K562 (cell line): ENCODE data around the gene PIGT. TPM values are rescaled to one million over a fixed set of nuclear protein-coding genes. Genes with fewer than 3 reads are reported as not detected.

ENCODE experiments used
- CEBPB ChIP-seq: fragments of 450-650 bp; IDR thresholded peaks from 2 replicates; pipeline ENCODE4 v1.6.1; 2016; ENCODE audit warnings: missing genetic modification characterization, missing compliant biosample characterization
- CSDE1 ChIP-seq, 2 experiments: fragments of 450-650 bp; IDR thresholded peaks; 2 replicates each; pipeline ENCODE4 v1.6.1; 2016; ENCODE audit warnings: mild to moderate bottlenecking in 1 of 2
- KAT8 ChIP-seq: fragments of 450-650 bp; IDR thresholded peaks from 2 replicates; pipeline ENCODE4 v1.6.1; 2016; ENCODE audit warnings: low read depth, mild to moderate bottlenecking
- L3MBTL2 ChIP-seq: fragments of 450-650 bp; IDR thresholded peaks from 2 replicates; pipeline ENCODE4 v1.6.1; 2016; ENCODE audit warnings: mild to moderate bottlenecking, moderate library complexity
- LEF1 ChIP-seq: fragments of 450-650 bp; IDR thresholded peaks from 2 replicates; pipeline ENCODE4 v1.6.1; 2016; ENCODE audit warnings: mild to moderate bottlenecking
- NR2F6 ChIP-seq: fragments of 450-650 bp; formaldehyde crosslinking; IDR thresholded peaks from 2 replicates; pipeline ENCODE4 v1.4.0; 2020; ENCODE audit warnings: mild to moderate bottlenecking
- POLR3G ChIP-seq: IDR thresholded peaks from 2 replicates; pipeline ENCODE4 v1.6.1; 2011; ENCODE audit not compliant: insufficient read length, insufficient replicate concordance; ENCODE audit errors: extremely low read depth
- SRF ChIP-seq, 2 experiments: fragments of 250-450, 450-650 bp in 1 of 2; sonication (Bioruptor Pico) in 1 of 2; sonication (generic) in 1 of 2; formaldehyde crosslinking; IDR thresholded peaks; 2 replicates each; pipeline versions ENCODE4 v1.5.0 to v1.5.1; 2020 to 2022; ENCODE audit warnings: mild to moderate bottlenecking in 1 of 2, missing genetic modification reagents in 1 of 2
- TAF1 ChIP-seq: IDR thresholded peaks from 2 replicates; pipeline ENCODE4 v1.6.1; 2011; ENCODE audit warnings: mild to moderate bottlenecking, low read length, moderate library complexity; ENCODE audit not compliant: insufficient read depth, control insufficient read depth, severe bottlenecking; ENCODE audit errors: extremely low read depth
- THRAP3 ChIP-seq: fragments of 450-650 bp; IDR thresholded peaks from 2 replicates; pipeline ENCODE4 v1.6.1; 2016; ENCODE audit warnings: mild to moderate bottlenecking, inconsistent platforms, borderline replicate concordance
- polyA plus RNA-seq, 8 experiments: library from polyadenylated mRNA; depleted of rRNA in 4 of 8; stranded (reverse) in 5 of 8; unstranded in 3 of 8; fragments of >200 nt; fragmentation: Nextera tagmentation in 2 of 8; fragmentation: Illumina TruSeq in 1 of 8; extraction: Ambion mirVana in 2 of 8; extraction: Trizol in 1 of 8; gene quantifications; 2 replicates each; pipeline versions ENCODE4 v1.2.1 to v1.2.3, GENCODE V29; 2011 to 2014; ENCODE audit warnings: inconsistent platforms in 1 of 8, missing spikeins in 1 of 8
- total RNA-seq, 7 experiments: library from RNA; depleted of rRNA in 6 of 7; stranded (reverse); fragments of >200 nt in 6 of 7; fragmentation: Illumina TruSeq in 2 of 7; extraction: Trizol in 2 of 7; gene quantifications; 2 replicates each; pipeline versions ENCODE4 v1.2.1 to v1.2.3, GENCODE V29; 2011 to 2021; ENCODE audit warnings: low replicate concordance in 1 of 7
- TF ChIP-seq, protein P1 (sequence below): fragments of 200-600 bp; sonication (generic); IDR thresholded peaks from one replicate; pipeline ENCODE4 v1.6.1; 2012; ENCODE audit warnings: mild to moderate bottlenecking, low read depth, low read length, inconsistent platforms
- TF ChIP-seq, protein P2 (sequence below): conservative IDR thresholded peaks from 2 replicates; pipeline ENCODE4 v1.6.1; 2011; ENCODE audit warnings: low read depth, mild to moderate bottlenecking, low read length; ENCODE audit not compliant: control insufficient read depth
- TF ChIP-seq, protein P3 (sequence below): fragments of 250-450 bp; sonication (Bioruptor Pico); IDR thresholded peaks from 2 replicates; pipeline ENCODE4 v1.8.0; 2022; ENCODE audit warnings: moderate library complexity, mild to moderate bottlenecking, inconsistent platforms

PIGT gene
- total and polyA plus RNA-seq, 9 of the 15 experiments (the other 6 are each of a cell fraction or from before 2014, with no cell fraction given), result 14.6 to 108 (median 46.9) TPM

DNA sequence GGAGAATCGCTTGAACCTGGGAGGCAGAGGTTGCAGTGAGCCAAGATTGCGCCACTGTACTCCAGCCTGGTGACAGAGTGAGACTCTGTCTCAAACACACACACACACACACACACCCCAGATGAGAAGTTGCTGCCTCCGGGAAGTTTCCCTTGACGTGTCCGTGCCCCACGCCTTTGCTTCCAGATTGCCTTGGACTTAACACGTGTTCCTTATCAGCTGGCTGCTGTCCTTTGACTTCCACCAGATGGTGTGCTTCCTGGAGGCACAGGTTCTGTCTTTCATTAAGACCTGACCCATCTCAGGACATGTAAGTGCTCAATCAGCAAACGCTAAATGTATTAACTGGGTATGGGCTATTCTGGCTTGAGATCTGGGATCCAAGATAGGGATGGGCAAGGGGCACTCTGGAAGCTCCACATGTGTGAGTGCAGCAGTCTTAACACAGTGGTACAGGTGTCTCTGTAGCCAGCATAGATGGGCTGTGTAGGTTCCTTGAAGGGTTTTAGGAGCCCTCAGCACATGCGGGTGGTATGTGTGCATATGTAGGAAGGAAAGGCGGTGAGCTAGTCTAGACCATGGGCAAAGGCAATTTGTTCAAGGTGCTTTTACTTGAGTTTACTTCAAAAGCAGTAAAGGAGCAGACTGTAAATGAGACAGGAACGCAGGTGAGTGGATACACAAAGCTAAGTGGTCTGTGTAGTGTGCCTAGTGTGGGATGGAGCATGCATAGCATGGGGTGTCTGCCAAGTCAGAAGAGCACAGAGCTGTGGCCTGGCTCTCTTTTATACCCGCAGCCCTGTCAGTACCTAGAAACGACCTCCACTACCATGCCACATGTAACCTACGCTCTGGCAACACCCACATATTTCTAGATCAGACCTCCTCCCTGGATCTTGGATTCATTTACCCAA lies 11.6 kb downstream of the PIGT start (continued):
- TF ChIP-seq, protein P1, sequence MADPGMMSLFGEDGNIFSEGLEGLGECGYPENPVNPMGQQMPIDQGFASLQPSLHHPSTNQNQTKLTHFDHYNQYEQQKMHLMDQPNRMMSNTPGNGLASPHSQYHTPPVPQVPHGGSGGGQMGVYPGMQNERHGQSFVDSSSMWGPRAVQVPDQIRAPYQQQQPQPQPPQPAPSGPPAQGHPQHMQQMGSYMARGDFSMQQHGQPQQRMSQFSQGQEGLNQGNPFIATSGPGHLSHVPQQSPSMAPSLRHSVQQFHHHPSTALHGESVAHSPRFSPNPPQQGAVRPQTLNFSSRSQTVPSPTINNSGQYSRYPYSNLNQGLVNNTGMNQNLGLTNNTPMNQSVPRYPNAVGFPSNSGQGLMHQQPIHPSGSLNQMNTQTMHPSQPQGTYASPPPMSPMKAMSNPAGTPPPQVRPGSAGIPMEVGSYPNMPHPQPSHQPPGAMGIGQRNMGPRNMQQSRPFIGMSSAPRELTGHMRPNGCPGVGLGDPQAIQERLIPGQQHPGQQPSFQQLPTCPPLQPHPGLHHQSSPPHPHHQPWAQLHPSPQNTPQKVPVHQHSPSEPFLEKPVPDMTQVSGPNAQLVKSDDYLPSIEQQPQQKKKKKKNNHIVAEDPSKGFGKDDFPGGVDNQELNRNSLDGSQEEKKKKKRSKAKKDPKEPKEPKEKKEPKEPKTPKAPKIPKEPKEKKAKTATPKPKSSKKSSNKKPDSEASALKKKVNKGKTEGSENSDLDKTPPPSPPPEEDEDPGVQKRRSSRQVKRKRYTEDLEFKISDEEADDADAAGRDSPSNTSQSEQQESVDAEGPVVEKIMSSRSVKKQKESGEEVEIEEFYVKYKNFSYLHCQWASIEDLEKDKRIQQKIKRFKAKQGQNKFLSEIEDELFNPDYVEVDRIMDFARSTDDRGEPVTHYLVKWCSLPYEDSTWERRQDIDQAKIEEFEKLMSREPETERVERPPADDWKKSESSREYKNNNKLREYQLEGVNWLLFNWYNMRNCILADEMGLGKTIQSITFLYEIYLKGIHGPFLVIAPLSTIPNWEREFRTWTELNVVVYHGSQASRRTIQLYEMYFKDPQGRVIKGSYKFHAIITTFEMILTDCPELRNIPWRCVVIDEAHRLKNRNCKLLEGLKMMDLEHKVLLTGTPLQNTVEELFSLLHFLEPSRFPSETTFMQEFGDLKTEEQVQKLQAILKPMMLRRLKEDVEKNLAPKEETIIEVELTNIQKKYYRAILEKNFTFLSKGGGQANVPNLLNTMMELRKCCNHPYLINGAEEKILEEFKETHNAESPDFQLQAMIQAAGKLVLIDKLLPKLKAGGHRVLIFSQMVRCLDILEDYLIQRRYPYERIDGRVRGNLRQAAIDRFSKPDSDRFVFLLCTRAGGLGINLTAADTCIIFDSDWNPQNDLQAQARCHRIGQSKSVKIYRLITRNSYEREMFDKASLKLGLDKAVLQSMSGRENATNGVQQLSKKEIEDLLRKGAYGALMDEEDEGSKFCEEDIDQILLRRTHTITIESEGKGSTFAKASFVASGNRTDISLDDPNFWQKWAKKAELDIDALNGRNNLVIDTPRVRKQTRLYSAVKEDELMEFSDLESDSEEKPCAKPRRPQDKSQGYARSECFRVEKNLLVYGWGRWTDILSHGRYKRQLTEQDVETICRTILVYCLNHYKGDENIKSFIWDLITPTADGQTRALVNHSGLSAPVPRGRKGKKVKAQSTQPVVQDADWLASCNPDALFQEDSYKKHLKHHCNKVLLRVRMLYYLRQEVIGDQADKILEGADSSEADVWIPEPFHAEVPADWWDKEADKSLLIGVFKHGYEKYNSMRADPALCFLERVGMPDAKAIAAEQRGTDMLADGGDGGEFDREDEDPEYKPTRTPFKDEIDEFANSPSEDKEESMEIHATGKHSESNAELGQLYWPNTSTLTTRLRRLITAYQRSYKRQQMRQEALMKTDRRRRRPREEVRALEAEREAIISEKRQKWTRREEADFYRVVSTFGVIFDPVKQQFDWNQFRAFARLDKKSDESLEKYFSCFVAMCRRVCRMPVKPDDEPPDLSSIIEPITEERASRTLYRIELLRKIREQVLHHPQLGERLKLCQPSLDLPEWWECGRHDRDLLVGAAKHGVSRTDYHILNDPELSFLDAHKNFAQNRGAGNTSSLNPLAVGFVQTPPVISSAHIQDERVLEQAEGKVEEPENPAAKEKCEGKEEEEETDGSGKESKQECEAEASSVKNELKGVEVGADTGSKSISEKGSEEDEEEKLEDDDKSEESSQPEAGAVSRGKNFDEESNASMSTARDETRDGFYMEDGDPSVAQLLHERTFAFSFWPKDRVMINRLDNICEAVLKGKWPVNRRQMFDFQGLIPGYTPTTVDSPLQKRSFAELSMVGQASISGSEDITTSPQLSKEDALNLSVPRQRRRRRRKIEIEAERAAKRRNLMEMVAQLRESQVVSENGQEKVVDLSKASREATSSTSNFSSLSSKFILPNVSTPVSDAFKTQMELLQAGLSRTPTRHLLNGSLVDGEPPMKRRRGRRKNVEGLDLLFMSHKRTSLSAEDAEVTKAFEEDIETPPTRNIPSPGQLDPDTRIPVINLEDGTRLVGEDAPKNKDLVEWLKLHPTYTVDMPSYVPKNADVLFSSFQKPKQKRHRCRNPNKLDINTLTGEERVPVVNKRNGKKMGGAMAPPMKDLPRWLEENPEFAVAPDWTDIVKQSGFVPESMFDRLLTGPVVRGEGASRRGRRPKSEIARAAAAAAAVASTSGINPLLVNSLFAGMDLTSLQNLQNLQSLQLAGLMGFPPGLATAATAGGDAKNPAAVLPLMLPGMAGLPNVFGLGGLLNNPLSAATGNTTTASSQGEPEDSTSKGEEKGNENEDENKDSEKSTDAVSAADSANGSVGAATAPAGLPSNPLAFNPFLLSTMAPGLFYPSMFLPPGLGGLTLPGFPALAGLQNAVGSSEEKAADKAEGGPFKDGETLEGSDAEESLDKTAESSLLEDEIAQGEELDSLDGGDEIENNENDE, result no peak
- TF ChIP-seq CSDE1 (IDR thresholded peaks at IDR 0.05), result no peak
- TF ChIP-seq SRF (CRISPR knock-in tag; IDR thresholded peaks at IDR 0.05), result no peak
- TF ChIP-seq TAF1, result no peak
- no peak for TF ChIP-seq POLR3G
- TF ChIP-seq LEF1, result no peak
- TF ChIP-seq NR2F6 (CRISPR knock-in tag), result no peak
- no peak for TF ChIP-seq KAT8
- TF ChIP-seq CEBPB (tag), result peak; percentile 83
- TF ChIP-seq, protein P2, sequence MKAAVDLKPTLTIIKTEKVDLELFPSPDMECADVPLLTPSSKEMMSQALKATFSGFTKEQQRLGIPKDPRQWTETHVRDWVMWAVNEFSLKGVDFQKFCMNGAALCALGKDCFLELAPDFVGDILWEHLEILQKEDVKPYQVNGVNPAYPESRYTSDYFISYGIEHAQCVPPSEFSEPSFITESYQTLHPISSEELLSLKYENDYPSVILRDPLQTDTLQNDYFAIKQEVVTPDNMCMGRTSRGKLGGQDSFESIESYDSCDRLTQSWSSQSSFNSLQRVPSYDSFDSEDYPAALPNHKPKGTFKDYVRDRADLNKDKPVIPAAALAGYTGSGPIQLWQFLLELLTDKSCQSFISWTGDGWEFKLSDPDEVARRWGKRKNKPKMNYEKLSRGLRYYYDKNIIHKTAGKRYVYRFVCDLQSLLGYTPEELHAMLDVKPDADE, result no peak
- TF ChIP-seq THRAP3, result no peak
- TF ChIP-seq L3MBTL2, result peak; percentile 79
- TF ChIP-seq, protein P3, sequence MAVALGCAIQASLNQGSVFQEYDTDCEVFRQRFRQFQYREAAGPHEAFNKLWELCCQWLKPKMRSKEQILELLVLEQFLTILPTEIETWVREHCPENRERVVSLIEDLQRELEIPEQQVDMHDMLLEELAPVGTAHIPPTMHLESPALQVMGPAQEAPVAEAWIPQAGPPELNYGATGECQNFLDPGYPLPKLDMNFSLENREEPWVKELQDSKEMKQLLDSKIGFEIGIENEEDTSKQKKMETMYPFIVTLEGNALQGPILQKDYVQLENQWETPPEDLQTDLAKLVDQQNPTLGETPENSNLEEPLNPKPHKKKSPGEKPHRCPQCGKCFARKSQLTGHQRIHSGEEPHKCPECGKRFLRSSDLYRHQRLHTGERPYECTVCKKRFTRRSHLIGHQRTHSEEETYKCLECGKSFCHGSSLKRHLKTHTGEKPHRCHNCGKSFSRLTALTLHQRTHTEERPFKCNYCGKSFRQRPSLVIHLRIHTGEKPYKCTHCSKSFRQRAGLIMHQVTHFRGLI (CRISPR knock-in tag), result no peak
